ENCODE data around the gene DPCD. TPM values are rescaled to one million over a fixed set of nuclear protein-coding genes. Genes with fewer than 3 reads are reported as not detected.

Gene DPCD
- polyA plus RNA-seq, 1 of the 3 experiments (the other 2 are of a cell fraction): 106 TPM

- Histone ChIP-seq H3K4me1 (ENCODE audit: control insufficient read depth in 1 of 2, insufficient read depth in 2 of 2, low read depth in 1 of 2, low read length in 1 of 2) (peaks cover 0 to 10% of the 10 kb centered on the region in 2 experiments; a peak in 1 of 4 replicates), H3K9me2 (no peaks in the 10 kb centered on the region), H3K36me3 (replicated peaks in 1 of 2; ENCODE audit: control insufficient read depth in 1 of 2, insufficient read depth in 2 of 2, low read length in 1 of 2) (peaks cover 5 to 33% of the 10 kb centered on the region in 2 experiments), H4K20me1 (ENCODE audit: insufficient read depth) (no peaks in the 10 kb centered on the region), H3K4me3 (ENCODE audit: low read depth in 2 of 2, low read length in 1 of 2) (no peak overlapping the region), H3K79me2 (ENCODE audit: insufficient read depth) (no peaks in the 10 kb centered on the region), H3K9ac (no peak overlapping the region), H3K9me3 (no peaks in the 10 kb centered on the region), H3F3A (replicated peaks; ENCODE audit: insufficient read depth) (peaks cover 6% of the 10 kb centered on the region), H2AFZ (ENCODE audit: low read depth) (no peak overlapping the region), H3K27ac (ENCODE audit: low read depth in 2 of 2, low read length in 1 of 2) (peak overlapping the region in 1 of 2 experiments; percentile 3; a peak in 1 of 4 replicates), H3K4me2 (no peak overlapping the region), H3K27me3 (ENCODE audit: insufficient read depth) (no peaks in the 10 kb centered on the region)
- no peak for DNase-seq
- ChIA-PET POLR2A (interaction anchor here (1.0 kb wide), 1 partner anchor 14 kb away, joined by 3 read pairs; no protein-coding TSS in a partner anchor), CTCF (interaction anchor here (0.5 to 19.2 kb wide), 6 partner anchors 8 to 383 kb away, joined by 3 to 297 read pairs (median 5); partner anchors contain the start of genes DPCD and NPM3)
- no peak for TF ChIP-seq MEF2A (IDR thresholded peaks at IDR 0.05; ENCODE audit: borderline replicate concordance, low read depth)
- no peak for TF ChIP-seq EZH2phosphoT487 (IDR thresholded peaks at IDR 0.05; ENCODE audit: borderline replicate concordance, low read depth)
- TF ChIP-seq RAD21 (IDR thresholded peaks at IDR 0.05; ENCODE audit: low read length): no peak
- no peak for TF ChIP-seq POLR2AphosphoS5 (IDR thresholded peaks at IDR 0.05; ENCODE audit: low read depth, low read length)
- TF ChIP-seq, protein P1, sequence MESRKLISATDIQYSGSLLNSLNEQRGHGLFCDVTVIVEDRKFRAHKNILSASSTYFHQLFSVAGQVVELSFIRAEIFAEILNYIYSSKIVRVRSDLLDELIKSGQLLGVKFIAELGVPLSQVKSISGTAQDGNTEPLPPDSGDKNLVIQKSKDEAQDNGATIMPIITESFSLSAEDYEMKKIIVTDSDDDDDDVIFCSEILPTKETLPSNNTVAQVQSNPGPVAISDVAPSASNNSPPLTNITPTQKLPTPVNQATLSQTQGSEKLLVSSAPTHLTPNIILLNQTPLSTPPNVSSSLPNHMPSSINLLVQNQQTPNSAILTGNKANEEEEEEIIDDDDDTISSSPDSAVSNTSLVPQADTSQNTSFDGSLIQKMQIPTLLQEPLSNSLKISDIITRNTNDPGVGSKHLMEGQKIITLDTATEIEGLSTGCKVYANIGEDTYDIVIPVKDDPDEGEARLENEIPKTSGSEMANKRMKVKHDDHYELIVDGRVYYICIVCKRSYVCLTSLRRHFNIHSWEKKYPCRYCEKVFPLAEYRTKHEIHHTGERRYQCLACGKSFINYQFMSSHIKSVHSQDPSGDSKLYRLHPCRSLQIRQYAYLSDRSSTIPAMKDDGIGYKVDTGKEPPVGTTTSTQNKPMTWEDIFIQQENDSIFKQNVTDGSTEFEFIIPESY (IDR thresholded peaks at IDR 0.05; ENCODE audit: borderline replicate concordance, low read depth): no peak
- TF ChIP-seq, protein P2, sequence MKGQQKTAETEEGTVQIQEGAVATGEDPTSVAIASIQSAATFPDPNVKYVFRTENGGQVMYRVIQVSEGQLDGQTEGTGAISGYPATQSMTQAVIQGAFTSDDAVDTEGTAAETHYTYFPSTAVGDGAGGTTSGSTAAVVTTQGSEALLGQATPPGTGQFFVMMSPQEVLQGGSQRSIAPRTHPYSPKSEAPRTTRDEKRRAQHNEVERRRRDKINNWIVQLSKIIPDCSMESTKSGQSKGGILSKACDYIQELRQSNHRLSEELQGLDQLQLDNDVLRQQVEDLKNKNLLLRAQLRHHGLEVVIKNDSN (IDR thresholded peaks at IDR 0.05; ENCODE audit: borderline replicate concordance, low read depth): no peak
- TF ChIP-seq GABPA (IDR thresholded peaks at IDR 0.05; ENCODE audit: low read depth): no peak
- WGBS (ENCODE audit: low lambda C conversion rate): 76% methylated on average over 14 of the region's 14 CpGs
These were observed 9.2 kb downstream of the DPCD start for GRCh38 chr10:101597091-101597900.

DNA sequence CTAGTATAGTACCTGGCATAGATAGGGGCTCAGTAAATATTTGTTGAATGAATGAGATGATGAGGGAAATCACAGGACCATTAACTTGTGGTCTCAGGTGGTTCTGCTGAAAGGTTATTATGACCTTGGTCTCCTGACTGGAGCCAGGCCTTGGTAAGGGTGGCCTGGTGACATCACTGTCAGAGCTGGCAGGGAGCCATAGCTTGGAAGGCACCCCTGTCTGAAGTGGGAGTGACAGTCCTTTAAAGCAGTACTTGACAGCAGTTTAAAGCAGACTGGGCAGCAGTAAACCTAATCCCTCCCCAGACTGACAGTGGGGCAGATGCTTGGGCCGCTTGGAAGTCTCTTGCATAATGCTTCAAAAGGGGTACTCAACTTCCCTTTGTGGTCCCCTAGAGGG is 13.4 kb downstream of the DPCD start:
- H3K4me2 ChIP-seq: no peak overlapping the region
- no peak overlapping the region for H3K9ac ChIP-seq
- H3K9me3 ChIP-seq: no peaks in the 10 kb centered on the region
- ChIA-PET CTCF (interaction anchor here (1.1 to 19.2 kb wide), 18 partner anchors 12 to 387 kb away, joined by 3 to 297 read pairs (median 6); partner anchors contain the start of genes FBXW4 and NPM3), POLR2A (no interaction called here)
- H3K9me2 ChIP-seq: no peaks in the 10 kb centered on the region
- peaks cover 19 to 41% of the 10 kb centered on the region in 2 experiments for H3K36me3 ChIP-seq (replicated peaks in 1 of 2; ENCODE audit: control insufficient read depth in 1 of 2, insufficient read depth in 2 of 2, low read length in 1 of 2)
- no peaks in the 10 kb centered on the region for H3K27me3 ChIP-seq (ENCODE audit: insufficient read depth)
- TF ChIP-seq TAF1 (IDR thresholded peaks at IDR 0.05; ENCODE audit: borderline replicate concordance, low read depth, low read length) (no peak), ELF1 (IDR thresholded peaks at IDR 0.05) (no peak), NRF1 (IDR thresholded peaks at IDR 0.05; ENCODE audit: low read depth, low read length) (no peak), SMC3 (IDR thresholded peaks at IDR 0.05; ENCODE audit: low read depth, low read length) (no peak), EP300 (IDR thresholded peaks at IDR 0.05; ENCODE audit: borderline replicate concordance in 1 of 2, low read depth in 1 of 2, low read length in 1 of 2) (no peak)
- no peak overlapping the region for H3K27ac ChIP-seq (ENCODE audit: low read depth in 2 of 2, low read length in 1 of 2)
- peaks cover 12% of the 10 kb centered on the region for H3F3A ChIP-seq (replicated peaks; ENCODE audit: insufficient read depth)
- H3K4me3 ChIP-seq (ENCODE audit: low read depth in 2 of 2, low read length in 1 of 2): no peak overlapping the region
- no peaks in the 10 kb centered on the region for H3K79me2 ChIP-seq (ENCODE audit: insufficient read depth)
- no peak for DNase-seq
- peaks cover 0 to 10% of the 10 kb centered on the region in 2 experiments; a peak in 1 of 4 replicates for H3K4me1 ChIP-seq (ENCODE audit: control insufficient read depth in 1 of 2, insufficient read depth in 2 of 2, low read depth in 1 of 2, low read length in 1 of 2)
- no peak overlapping the region for H2AFZ ChIP-seq (ENCODE audit: low read depth)
- 92% methylated on average over 1 of the region's 1 CpG for WGBS (ENCODE audit: low lambda C conversion rate)
- no peaks in the 10 kb centered on the region for H4K20me1 ChIP-seq (ENCODE audit: insufficient read depth)

Measured in SK-N-SH (cell line).